GM18526 (cell line): Measurements from ENCODE around the gene RBAK.

Source experiments
- POLR2A ChIP-seq: IDR thresholded peaks from 3 replicates; pipeline ENCODE4 v1.6.1; 2011; ENCODE audit not compliant: insufficient read length; ENCODE audit errors: extremely low read depth

Gene RBAK

GRCh38 chr7:5063698-5064097 lies 18.0 kb downstream of the RBAK start:
- no peak for TF ChIP-seq POLR2A

GRCh38 chr7:5064391-5065106 lies 18.9 kb downstream of the RBAK start:
- TF ChIP-seq POLR2A, result no peak

DNA sequence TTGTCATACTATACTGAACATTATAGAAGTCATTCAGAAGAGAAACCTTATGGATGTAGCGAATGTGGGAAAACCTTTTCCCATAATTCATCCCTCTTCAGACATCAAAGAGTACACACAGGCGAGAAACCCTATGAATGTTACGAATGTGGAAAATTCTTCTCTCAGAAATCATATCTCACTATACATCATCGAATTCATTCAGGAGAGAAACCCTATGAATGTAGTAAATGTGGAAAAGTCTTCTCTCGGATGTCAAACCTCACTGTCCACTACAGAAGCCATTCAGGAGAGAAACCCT lies 19.4 kb downstream of the RBAK start:
- no peak for TF ChIP-seq POLR2A

DNA sequence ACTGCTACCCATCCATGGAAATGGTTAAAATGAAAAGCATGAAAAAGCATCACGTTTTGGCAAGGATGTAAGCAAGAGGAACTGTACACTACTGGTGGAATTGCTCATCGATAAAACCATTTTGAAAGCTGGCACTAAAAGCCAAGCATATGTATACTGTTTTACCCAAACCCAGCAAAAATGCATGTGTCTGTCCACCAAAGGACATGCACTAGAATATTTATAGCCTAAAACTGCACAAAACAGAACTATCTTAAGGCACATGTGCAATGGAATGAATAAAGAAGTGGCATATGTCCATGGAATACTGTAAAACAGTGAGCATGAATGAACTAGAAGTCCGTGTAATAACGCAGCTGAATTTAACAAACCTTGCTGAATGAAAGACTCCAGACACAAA lies 22.9 kb downstream of the RBAK start:
- no peak for TF ChIP-seq POLR2A

GRCh38 chr7:5070206-5070605 lies 24.5 kb downstream of the RBAK start:
- no peak for TF ChIP-seq POLR2A

- no peak for TF ChIP-seq POLR2A
Measured at GRCh38 chr7:5077740-5078139, 32.1 kb downstream of the RBAK start.

DNA sequence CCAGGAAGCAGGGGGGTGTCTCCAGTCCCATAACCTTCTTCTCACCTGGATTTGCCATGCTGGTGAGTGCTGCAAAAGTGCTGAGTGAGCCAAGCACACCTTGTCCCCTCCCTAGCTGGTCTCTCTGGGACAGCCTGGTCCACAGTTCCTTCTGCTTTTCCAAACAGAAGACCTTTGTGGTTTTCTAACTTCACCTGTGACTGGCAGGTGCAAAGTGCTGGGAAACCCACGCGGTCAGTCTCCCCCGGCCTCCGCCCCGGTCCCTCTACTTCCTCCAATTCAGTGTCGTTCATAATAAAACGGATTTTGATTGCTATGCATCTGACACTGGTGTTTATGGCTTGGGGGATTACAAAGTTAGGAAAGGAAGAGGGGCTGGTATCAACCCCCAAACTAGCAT lies 37.1 kb downstream of the RBAK start:
- no peak for TF ChIP-seq POLR2A

- no peak for TF ChIP-seq POLR2A
Measured at GRCh38 chr7:5083311-5083711, 37.7 kb downstream of the RBAK start.

DNA sequence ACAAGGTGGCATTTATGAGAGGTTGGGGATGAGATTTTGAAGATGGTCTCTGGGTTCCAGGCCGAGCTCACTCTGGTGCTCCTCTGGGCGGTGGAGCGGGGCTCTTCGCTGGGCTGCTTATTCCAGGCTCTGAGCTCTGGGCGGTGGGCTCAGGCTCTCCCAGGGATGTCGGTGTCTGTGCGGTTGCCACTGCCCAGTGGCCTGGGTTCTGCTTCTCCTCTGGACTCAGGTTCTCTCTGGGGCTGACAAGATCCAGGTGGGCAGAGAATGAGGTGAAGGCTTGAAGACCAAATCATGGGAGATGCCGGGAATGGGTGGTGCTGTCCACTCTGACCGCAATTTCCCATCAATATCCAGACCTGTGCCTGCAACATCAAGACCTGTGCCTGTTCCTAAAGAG lies 40.6 kb downstream of the RBAK start:
- TF ChIP-seq POLR2A, result no peak

GRCh38 chr7:5088906-5089305 lies 43.2 kb downstream of the RBAK start:
- TF ChIP-seq POLR2A, result no peak

GRCh38 chr7:5093948-5094347 lies 48.3 kb downstream of the RBAK start:
- no peak for TF ChIP-seq POLR2A

- TF ChIP-seq POLR2A, result no peak
Measured at GRCh38 chr7:5094641-5095040, 49.0 kb downstream of the RBAK start.

DNA sequence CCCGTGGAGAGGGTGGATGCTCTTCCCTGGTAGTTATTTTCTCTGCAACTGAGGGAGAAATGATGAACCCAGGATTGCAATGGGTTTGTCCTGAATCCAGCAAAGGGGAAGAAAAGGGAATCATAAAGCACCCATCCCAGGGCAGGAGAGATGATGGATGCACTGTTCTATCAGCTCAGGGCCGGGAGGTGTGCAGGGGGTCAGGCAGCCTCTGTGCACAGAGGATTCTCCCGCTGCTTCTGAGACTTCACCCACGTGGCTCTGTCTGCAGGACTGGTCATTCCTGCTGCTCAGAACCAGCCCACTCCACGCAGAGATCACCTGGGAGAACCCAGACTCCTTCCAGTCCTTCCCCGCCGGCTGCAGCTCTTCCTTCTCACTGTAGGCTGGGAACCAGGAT lies 70.7 kb downstream of the RBAK start:
- TF ChIP-seq POLR2A, result no peak

- no peak for TF ChIP-seq POLR2A
Measured at GRCh38 chr7:5117095-5117970, 71.7 kb downstream of the RBAK start.
